GM08714 (cell line): ENCODE measurements around the gene PIP5K1B.
A peak's percentile ranks its signal among the peaks of the same experiment; 100 is the strongest.
"Not testable (repeated sequence)": the region's sequence is repeated elsewhere in the genome, so short reads cannot be mapped to it uniquely, and the experiment has no call there.

Experiments
- H3K4me3 ChIP-seq: fragments of 200-500 bp; sonication (Bioruptor generic); 2 replicates; pipeline ENCODE4 v1.5.1; 2014; ENCODE audit warnings: mild to moderate bottlenecking, low read length, inconsistent platforms
- ZNF274 ChIP-seq: IDR thresholded peaks from 2 replicates; pipeline ENCODE4 v1.6.1; 2012; ENCODE audit warnings: mild to moderate bottlenecking, low read depth, low read length

PIP5K1B gene

DNA sequence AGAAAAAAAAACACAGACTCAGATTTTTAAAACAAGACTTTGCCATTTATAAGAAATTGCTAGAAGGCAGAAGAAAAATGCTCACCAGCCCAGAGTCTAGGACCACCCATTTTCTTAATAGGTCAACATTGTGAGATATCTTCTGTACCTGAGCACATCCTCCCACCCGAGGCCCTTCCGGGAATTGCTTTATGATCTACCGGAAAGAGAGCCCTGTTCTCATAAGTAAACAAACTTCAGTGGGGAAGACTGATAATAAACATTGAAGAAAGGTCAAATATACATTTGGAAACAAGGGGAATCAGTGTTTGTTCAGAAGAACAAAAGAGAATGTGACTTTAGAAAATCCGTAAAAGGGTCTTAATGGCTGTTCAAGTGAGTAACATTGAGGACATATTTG is 264.5 kb downstream of the PIP5K1B start:
- TF ChIP-seq ZNF274: no peak
- no peak overlapping the region for H3K4me3 ChIP-seq

DNA sequence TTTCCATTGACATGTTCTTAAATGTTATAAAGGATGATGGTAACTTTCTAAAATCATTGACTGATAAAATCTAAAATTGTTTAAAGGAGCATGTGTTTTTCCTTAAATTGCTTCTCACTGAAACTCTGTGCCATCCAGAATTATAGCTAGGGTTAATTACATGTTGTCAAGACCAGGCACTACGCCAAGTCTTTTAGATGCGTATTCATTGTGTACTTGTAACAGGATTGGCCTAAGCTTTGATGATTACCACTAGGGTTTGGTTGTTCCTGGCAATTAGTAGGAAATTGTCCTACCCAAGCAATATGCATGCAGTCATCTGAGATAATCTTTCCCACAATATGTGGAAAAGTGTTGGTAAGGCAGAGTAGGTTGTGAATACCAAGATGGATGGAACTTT is 265.1 kb downstream of the PIP5K1B start:
- H3K4me3 ChIP-seq: no peak overlapping the region
- TF ChIP-seq ZNF274: no peak

DNA sequence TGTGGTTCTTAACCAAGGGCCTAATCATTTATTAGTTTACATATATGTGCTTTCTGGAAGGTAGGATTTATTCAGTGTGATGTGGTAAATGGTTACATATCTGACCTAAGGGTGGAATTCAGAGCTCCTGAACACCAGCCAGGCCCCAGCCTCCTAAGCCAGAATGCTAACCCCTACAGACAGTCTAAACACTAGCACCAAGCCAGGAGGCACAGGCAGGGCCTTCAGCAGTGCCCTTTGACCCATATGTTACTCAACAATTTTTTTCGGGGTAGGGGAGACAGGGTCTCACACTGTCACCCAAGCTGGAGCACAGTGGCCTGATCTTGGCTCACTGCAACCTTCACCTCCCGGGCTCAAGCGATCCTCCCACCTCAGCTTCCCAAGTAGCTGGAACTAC is 268.6 kb downstream of the PIP5K1B start:
- no peak for TF ChIP-seq ZNF274
- H3K4me3 ChIP-seq: peak overlapping the region; percentile 61; the same call in 1 of the 2 replicates

DNA sequence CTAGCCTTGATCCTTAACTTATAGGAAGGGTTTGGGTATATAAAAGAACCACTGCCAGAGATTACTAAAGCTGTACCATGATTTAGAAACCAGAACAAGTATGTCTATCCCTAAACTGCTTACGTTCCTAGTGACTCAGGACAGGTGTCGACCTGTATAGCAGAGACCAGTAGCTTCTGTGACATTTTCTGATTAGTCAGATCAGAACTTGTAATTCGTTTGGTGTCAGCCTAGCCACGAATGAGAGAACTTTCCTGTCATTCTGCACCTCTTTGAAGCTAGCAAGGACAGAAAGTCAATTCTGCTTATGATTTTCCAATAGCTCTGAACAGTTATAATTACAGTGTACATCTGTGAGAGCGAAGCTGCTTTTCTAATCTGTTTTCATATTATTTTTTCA is 269.4 kb downstream of the PIP5K1B start:
- TF ChIP-seq ZNF274: no peak
- H3K4me3 ChIP-seq: peak overlapping the region; percentile 58

DNA sequence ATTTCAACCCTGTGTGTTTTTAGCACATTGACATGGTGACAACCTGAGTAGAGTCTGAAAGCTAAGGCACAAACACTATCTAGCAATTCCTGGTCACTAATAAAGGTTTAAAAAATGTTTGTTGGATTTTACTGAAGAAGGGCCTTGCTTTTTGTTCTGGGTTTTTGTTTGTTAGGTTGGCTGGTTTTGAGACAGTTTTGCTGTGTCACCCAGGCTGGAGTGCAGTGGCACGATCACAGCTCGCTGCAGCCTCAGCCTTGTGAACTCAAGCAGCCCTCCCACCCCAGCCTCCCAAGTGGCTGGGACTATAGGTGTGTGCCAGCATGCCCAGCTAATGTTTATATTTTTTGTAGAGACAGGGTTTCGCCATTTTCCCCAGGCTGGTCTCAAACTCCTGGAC is 269.9 kb downstream of the PIP5K1B start:
- no peak for TF ChIP-seq ZNF274
- peak overlapping the region; percentile 58 for H3K4me3 ChIP-seq

DNA sequence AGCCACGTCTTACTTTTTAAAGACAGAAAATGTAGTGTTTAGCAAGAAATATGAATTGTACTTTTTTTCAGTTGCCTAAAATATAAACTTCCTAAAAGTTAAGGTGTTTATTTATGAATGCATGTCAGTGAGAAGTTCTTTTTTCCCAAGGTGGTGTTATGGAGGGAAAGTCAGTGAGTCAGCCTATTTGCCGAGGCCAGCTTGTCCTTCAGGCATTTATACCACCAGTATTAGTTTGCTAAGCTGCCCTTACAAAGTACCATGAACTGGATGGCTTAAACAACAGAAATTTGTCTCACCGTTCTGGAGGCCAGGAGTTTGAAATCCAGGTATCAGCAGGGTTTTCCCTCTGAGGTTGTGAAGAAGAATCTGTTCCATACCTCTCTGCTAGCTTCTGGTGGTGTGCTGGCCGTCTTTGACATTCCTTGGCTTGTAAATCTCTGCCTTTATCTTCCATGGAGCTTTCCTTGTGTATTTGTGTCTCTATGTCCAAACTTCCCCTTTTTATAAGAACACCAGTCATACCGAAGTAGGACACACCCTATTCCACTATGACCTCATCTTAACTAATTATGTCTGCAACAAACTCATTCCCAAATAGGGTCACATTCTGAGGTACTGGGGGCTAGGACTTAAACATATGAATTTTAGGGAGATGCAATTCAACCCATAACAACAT is 270.5 kb downstream of the PIP5K1B start:
- H3K4me3 ChIP-seq: peak overlapping the region; percentile 58
- no peak for TF ChIP-seq ZNF274

DNA sequence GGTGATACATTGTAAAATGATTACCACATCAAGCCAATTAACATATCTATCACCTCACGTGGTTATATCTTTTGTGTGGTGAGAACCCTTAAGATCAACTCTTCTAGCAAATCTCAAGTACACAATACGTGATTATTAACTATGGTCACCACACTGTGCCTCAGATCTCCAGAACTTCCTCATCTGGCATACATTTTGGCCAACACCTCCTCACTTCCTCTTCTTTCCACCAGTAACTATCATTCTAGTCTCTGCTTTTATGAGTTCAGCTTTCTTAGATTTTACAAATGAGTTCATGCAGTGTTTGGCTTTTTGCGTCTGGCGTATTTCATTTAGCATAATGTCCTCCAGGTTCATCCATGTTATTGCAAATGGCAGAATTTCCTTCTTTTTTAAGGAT is 273.0 kb downstream of the PIP5K1B start:
- TF ChIP-seq ZNF274: no peak
- H3K4me3 ChIP-seq: no peak overlapping the region

DNA sequence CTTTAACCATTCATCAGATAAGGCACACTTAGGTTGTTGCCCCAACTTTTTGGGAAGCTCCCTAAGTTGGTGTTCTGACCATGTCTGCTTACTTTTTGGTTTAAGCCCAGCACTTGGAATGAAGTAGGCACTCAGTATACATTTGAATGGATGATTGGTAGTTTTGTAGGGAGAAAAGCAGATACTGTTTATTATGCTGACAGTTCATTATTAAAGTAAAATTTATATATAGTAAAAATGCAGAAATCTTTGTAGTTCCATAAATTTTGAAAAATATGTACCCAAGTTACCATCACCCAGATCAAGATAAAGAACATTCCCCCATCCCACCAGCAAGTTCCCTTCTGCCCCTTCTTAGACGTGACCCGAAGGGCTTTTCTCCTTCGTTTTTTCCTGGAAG is 273.5 kb downstream of the PIP5K1B start:
- no peak overlapping the region for H3K4me3 ChIP-seq
- TF ChIP-seq ZNF274: no peak

DNA sequence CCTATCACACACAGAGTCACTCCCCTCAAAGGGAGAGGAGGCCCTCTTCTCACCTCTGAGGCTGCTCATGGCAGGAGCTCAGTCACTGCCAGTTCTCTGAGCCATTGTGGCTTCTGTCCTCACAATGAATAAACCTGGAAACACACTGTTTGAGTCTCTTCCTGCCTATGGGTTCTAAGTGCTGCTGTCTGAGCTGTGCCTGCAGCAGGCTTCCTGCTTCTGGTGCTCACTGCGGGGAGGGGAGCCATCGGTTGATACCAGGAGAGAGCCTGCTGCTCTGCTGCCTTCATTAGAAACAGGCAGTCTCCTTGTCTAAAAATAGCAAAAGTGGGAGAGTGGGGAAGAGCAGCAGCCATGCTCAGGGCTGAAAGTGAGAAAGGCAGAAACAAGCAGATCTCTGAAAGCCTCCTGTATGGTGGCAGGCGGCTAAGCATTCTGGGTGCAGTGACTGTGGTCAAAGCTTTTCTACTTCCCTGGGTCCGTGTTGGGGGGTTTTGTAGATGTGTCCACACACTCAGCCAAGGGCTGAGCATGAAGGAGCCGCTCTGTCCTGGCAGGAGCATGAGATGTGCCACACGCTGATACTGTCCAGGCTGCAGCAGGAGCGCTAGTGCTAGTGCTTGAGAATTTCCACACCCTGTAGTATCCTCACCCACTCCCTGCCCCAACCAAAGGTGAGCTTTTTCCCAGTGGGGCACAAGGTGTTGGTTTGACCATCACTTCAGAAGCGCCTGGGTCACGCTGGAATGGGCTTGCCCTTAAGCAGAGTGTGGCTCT is 274.7 kb downstream of the PIP5K1B start:
- no peak for TF ChIP-seq ZNF274
- H3K4me3 ChIP-seq: no peak overlapping the region; the same call in 1 of the 2 replicates

DNA sequence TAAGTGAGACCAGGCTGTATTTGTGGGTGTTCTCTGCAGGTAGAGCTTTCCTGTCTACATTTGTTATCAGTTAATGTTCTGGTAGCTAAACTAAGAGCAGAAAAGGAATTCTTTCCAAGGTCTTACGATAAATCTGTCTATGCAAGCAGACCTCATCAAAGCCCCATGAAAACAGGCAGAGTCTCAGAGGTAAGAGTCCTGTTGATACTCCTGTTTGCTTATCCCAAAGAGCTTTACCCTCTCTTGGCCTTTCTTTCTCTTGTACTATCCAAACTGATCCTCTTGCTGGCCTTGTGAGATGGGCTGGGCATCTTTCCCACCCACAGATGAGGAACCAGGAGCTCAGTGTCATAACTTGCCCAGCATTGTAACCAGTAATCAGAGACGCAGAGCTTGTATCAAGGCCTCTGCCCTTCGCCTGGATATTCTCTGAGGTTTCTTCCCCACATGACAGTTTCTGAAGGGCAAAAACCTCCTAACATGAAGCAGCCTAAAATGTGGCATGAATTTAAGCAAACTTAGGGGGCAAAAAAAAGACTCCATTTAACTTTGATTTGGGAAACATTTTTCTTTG is 275.4 kb downstream of the PIP5K1B start:
- no peak overlapping the region for H3K4me3 ChIP-seq
- TF ChIP-seq ZNF274: no peak

DNA sequence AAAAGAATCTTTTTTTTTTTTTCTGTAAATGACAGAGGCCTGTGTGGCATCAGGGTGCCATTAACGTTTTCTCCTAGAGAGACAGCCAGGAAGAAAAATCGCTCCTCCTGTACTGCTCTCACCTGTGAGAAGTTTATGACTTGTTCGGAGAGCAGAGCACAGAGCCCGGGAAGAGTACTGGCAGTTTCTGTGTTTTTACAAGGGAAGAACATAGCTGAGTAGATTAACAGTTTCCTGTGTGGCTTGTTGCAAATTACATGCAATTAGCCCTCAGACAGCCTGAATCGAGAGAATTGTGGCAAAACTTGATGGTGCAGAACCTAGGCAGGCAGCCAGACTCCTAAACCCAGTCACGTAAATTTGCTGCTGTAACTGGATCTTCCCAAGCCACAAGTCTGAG is 276.7 kb downstream of the PIP5K1B start:
- H3K4me3 ChIP-seq: no peak overlapping the region; the same call in 1 of the 2 replicates
- TF ChIP-seq ZNF274: no peak

DNA sequence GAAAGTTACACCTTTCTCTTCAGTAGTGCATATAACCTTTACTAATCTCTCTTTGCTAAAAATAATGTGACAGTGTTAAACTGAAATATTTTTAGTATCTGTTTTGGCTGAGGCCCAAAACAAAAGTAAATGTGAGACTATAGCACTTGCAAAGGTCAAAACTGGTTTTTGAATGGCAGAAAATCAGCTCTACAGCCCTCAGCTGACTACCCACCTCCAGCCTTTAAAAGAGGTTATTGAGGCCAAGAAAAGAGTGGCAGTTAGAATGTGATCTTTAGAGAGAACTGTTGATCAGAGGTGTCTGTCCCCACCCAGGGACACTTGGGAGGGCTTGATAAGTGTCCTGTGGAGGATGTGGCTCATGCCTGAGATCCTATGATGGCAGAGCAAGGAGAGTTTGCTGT is 278.0 kb downstream of the PIP5K1B start:
- no peak overlapping the region; the same call in 1 of the 2 replicates for H3K4me3 ChIP-seq
- no peak for TF ChIP-seq ZNF274

DNA sequence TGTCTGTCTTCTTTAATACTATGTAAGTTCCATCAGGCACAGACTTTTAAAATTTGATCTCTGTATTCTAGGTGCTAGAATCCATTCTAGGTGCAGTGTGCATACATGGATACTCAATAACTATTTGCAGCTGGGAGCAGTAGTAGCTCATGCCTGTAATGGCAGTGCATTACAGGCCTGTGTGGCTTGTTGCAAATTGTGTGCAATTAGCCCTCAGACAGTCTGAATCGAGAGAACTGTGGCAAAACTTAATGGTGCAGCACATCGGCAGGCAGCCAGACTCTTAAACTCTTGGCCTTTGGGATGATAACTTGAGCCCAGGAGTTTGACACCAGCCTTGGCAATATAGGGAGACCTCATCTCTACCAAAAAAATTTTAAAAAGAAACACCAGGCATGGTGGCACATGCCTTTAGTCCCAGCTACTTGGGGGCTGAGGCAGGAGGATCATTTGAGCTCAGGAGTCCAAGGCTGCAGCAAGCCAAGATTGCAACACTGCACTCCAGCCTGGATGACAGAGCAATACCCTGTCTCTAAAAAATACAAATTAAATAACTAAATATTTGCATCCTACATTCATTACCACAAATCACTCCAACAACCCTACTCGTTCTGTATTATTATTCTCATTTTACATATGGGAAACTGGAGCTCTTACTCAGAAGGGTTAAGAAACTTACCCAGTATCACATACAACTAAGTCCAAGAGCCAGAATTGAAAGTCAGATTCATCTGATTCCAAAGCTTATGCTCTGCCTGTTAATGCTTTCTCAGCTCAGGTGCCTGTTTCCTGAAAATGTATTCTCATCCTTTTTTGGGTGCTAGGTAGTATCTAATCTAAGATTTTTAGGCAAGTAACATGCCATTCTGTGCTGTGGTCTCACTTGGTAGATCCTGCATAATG is 278.7 kb downstream of the PIP5K1B start:
- no peak for TF ChIP-seq ZNF274
- H3K4me3 ChIP-seq: no peak overlapping the region; the same call in 1 of the 2 replicates

DNA sequence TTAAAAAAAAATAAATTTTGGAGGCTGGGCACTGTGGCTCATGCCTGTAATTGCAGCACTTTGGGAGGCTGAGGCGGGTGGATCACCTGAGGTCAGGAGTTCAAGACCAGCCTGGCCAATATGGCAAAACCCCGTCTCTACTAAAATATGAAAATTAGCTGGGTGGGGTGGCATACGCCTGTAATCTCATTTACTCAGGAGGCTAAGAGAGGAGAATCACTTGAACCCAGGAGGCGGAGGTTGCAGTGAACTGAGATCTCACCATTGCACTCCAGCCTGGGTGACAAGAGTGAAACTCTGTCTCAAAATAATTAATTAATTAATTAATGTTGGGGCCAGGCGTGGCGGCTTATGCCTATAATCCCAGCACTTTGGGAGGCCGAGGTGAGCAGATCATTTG is 281.9 kb downstream of the PIP5K1B start:
- H3K4me3 ChIP-seq: not testable (repeated sequence)
